Measurements from ENCODE around the gene TP63. TPM values are rescaled to one million over a fixed set of nuclear protein-coding genes. Genes with fewer than 3 reads are reported as not detected.

Gene TP63
- total and polyA plus RNA-seq, 8 donors: 0.45 to 2.7 (median 0.84) TPM

GRCh38 chr3:189683546-189684255 is 52.5 kb downstream of the TP63 start:
- no peaks in the 10 kb centered on the region for H3K9me3 ChIP-seq
- no peak overlapping the region for H3K4me3 ChIP-seq
- DNase-seq (no peak), ATAC-seq (no peak)
- H3K27ac ChIP-seq: no peak overlapping the region
- intact Hi-C loops (cut with DNase I): no loop called here
- peaks cover 0 to 4% of the 10 kb centered on the region in 2 donors for H3K4me1 ChIP-seq
- H3K27me3 ChIP-seq: no peaks in the 10 kb centered on the region
- no peak for TF ChIP-seq CTCF (IDR thresholded peaks at IDR 0.05)
- H3K36me3 ChIP-seq: no peaks in the 10 kb centered on the region

- DNase-seq (no peak), ATAC-seq (no peak)
- peaks cover 0 to 4% of the 10 kb centered on the region in 2 donors for H3K4me1 ChIP-seq
- TF ChIP-seq CTCF (IDR thresholded peaks at IDR 0.05): no peak
- H3K27me3 ChIP-seq: no peaks in the 10 kb centered on the region
- H3K27ac ChIP-seq: no peak overlapping the region
- H3K9me3 ChIP-seq: no peaks in the 10 kb centered on the region
- intact Hi-C loops (cut with DNase I): no loop called here
- H3K4me3 ChIP-seq: no peak overlapping the region
- no peaks in the 10 kb centered on the region for H3K36me3 ChIP-seq
These were observed 53.1 kb downstream of the TP63 start for GRCh38 chr3:189684317-189684716.

GRCh38 chr3:189685291-189685690 is 54.1 kb downstream of the TP63 start:
- DNase-seq: no peak
- no peak overlapping the region for H3K4me3 ChIP-seq
- ATAC-seq: no peak
- no peak overlapping the region for H3K27ac ChIP-seq
- H3K9me3 ChIP-seq: no peaks in the 10 kb centered on the region
- no peak for TF ChIP-seq CTCF (IDR thresholded peaks at IDR 0.05)
- intact Hi-C loops (cut with DNase I): no loop called here
- H3K4me1 ChIP-seq: peaks cover 0 to 4% of the 10 kb centered on the region in 2 donors
- H3K27me3 ChIP-seq: no peaks in the 10 kb centered on the region
- no peaks in the 10 kb centered on the region for H3K36me3 ChIP-seq

GRCh38 chr3:189685860-189686259 is 54.7 kb downstream of the TP63 start:
- intact Hi-C loops (cut with DNase I): no loop called here
- Histone ChIP-seq H3K27ac (no peak overlapping the region), H3K4me1 (peaks cover 0 to 4% of the 10 kb centered on the region in 2 donors), H3K4me3 (no peak overlapping the region), H3K36me3 (no peaks in the 10 kb centered on the region), H3K27me3 (no peaks in the 10 kb centered on the region), H3K9me3 (no peaks in the 10 kb centered on the region)
- DNase-seq: no peak
- ATAC-seq: peak; percentile 67
- TF ChIP-seq CTCF (IDR thresholded peaks at IDR 0.05): no peak

- TF ChIP-seq CTCF (IDR thresholded peaks at IDR 0.05): no peak
- intact Hi-C loops (cut with DNase I): no loop called here
These were observed 56.3 kb downstream of the TP63 start for GRCh38 chr3:189687475-189687874.

More at GRCh38 chr3:189687475-189687874, 56.3 kb downstream of the TP63 start:
- DNase-seq (no peak), ATAC-seq (no peak)
- no peaks in the 10 kb centered on the region for H3K9me3 ChIP-seq
- no peak overlapping the region for H3K4me3 ChIP-seq
- H3K27me3 ChIP-seq: no peaks in the 10 kb centered on the region
- peaks cover 0 to 4% of the 10 kb centered on the region in 2 donors for H3K4me1 ChIP-seq
- no peak overlapping the region for H3K27ac ChIP-seq
- no peaks in the 10 kb centered on the region for H3K36me3 ChIP-seq

Measured in left lung (tissue), 10 donors.